ENCODE data around the gene DCST1. TPM values are rescaled to one million over a fixed set of nuclear protein-coding genes. Genes with fewer than 3 reads are reported as not detected.
A peak's percentile ranks its signal among the peaks of the same experiment; 100 is the strongest.

The DCST1 gene
- polyA plus RNA-seq, 3 donors, result 0.05 TPM; not detected in 2

DNA sequence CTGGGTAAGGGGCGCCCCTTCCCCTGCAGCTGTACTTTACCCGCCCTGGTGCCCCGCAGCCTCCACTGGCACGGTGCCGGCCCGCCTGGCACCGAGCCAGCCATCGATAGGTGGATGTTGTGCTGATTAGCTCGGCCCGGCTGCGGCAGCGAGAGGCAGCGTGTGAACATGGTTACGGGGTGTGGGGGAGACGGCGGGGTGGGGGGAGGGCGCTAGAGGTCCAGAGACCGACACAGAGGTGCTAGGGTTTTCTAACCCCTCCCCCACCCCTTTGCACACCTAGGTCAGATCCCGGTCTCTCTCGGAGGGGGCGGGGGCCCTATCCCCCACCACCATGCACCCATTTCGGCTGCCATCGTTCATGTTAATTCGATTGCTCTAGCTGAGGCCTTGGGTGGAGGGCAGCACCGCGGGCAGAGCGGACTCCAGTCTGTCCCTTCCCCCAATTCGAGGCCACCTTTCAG is 36.6 kb downstream of the DCST1 start:
- Mint-ChIP-seq H3K27ac (no peak overlapping the region), H3K36me3 (peaks cover 34 to 36% of the 10 kb centered on the region in 2 donors), H3K9me3 (peaks cover 0 to 2% (median 0%) of the 10 kb centered on the region in 7 donors), H3K4me1 (peaks cover 27% of the 10 kb centered on the region), H3K4me3 (peak overlapping the region; percentile 60 to 90), H3K27me3 (ENCODE audit: low read depth in 3 of 3) (peaks cover 11 to 20% (median 16%) of the 10 kb centered on the region in 3 donors)
- Histone ChIP-seq H3K4me3 (replicated peaks in 1 of 3; ENCODE audit: low read depth in 2 of 3, low read length in 3 of 3) (peak overlapping the region in 1 of 3 experiments; percentile 75), H4K20me1 (ENCODE audit: insufficient read depth, low read length) (peaks cover 25% of the 10 kb centered on the region), H3K79me2 (ENCODE audit: insufficient read depth, low read length) (peaks cover 1% of the 10 kb centered on the region), H3K9ac (ENCODE audit: insufficient read depth, low read length, poor library complexity, severe bottlenecking) (no peak overlapping the region), H3K9me3 (replicated peaks in 1 of 2; ENCODE audit: control insufficient read depth in 1 of 2, insufficient read depth in 1 of 2, low read length in 2 of 2) (no peaks in the 10 kb centered on the region), H3K4me1 (ENCODE audit: control insufficient read depth in 1 of 2, insufficient read depth in 2 of 2, low read length in 2 of 2) (peaks cover 27 to 34% of the 10 kb centered on the region in 2 donors), H2AFZ (ENCODE audit: insufficient read depth, low read depth, low read length, poor library complexity, severe bottlenecking) (no peak overlapping the region), H3K4me2 (replicated peaks; ENCODE audit: extremely low read depth, low read length, poor library complexity, severe bottlenecking) (peak overlapping the region; percentile 95), H3K27ac (ENCODE audit: low read depth in 1 of 2, low read length in 2 of 2) (no peak overlapping the region), H3K36me3 (replicated peaks in 1 of 2; ENCODE audit: control insufficient read depth in 1 of 2, insufficient read depth in 2 of 2, low read length in 2 of 2) (peaks cover 5 to 32% of the 10 kb centered on the region in 2 donors), H3K27me3 (ENCODE audit: control insufficient read depth in 2 of 2, insufficient read depth in 2 of 2, low read length in 2 of 2) (peaks cover 0 to 15% of the 10 kb centered on the region in 2 donors)
- intact Hi-C loops (cut with micrococcal nuclease), result no loop called here
- no peak for DNase-seq
- WGBS (ENCODE audit: insufficient coverage), result 45% methylated on average over 15 of the region's 28 CpGs
- TF ChIP-seq, protein P1, sequence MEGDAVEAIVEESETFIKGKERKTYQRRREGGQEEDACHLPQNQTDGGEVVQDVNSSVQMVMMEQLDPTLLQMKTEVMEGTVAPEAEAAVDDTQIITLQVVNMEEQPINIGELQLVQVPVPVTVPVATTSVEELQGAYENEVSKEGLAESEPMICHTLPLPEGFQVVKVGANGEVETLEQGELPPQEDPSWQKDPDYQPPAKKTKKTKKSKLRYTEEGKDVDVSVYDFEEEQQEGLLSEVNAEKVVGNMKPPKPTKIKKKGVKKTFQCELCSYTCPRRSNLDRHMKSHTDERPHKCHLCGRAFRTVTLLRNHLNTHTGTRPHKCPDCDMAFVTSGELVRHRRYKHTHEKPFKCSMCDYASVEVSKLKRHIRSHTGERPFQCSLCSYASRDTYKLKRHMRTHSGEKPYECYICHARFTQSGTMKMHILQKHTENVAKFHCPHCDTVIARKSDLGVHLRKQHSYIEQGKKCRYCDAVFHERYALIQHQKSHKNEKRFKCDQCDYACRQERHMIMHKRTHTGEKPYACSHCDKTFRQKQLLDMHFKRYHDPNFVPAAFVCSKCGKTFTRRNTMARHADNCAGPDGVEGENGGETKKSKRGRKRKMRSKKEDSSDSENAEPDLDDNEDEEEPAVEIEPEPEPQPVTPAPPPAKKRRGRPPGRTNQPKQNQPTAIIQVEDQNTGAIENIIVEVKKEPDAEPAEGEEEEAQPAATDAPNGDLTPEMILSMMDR (IDR thresholded peaks at IDR 0.05), result no peak

DNA sequence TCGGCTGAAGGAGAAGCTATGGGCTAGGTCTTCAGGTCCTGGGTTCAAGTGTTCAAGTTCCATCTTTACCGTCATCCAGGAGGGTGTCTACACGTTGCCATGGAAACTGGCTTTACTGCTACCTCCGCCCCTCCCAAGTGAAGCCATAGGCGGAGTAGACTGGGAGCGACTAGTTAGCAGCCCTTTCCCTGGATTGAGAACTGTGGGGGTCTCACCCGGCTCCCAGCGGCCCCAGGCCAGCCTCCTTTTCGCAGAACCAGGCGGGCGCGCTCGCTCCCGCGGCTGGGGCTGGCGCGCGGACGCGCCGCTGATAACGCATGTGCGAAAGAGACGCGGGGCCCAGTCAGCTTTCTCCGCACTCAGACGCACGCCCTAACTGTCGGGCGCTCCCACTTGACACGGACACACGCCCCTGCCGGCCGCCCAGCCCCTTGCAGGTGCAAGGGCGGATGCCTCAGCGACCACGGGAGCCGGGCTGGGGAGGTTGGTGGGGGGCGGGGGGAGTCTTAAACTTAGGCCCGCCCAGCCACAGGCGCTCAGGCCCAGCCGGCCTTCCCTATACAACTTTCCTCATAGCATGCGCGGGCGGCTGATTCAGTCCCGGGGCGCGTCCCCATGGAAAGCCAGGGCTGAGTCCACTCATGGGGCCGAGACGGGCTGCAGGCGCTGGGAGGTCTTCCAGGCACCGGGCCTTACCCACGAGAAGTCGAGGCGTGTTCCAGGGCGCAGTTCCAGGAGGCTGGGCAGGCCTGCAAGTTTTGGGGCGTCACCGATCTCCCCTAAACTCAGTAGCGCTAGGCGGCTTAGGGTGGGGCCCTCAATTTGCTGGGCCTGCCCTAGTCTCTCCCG is 37.3 kb downstream of the DCST1 start:
- intact Hi-C loops (cut with micrococcal nuclease), result no loop called here

More for the DNA sequence above, 37.3 kb downstream of the DCST1 start:
- Histone ChIP-seq H4K20me1 (ENCODE audit: insufficient read depth, low read length) (peaks cover 21% of the 10 kb centered on the region), H3K27me3 (ENCODE audit: control insufficient read depth in 2 of 2, insufficient read depth in 2 of 2, low read length in 2 of 2) (peaks cover 0 to 15% of the 10 kb centered on the region in 2 donors), H3K79me2 (ENCODE audit: insufficient read depth, low read length) (no peaks in the 10 kb centered on the region), H3K4me3 (replicated peaks in 1 of 3; ENCODE audit: low read depth in 2 of 3, low read length in 3 of 3) (peak overlapping the region; percentile 15 to 75 (median 36)), H3K4me1 (ENCODE audit: control insufficient read depth in 1 of 2, insufficient read depth in 2 of 2, low read length in 2 of 2) (peaks cover 27 to 34% of the 10 kb centered on the region in 2 donors), H3K27ac (ENCODE audit: low read depth in 1 of 2, low read length in 2 of 2) (no peak overlapping the region), H2AFZ (ENCODE audit: insufficient read depth, low read depth, low read length, poor library complexity, severe bottlenecking) (peak overlapping the region; percentile 78), H3K36me3 (replicated peaks in 1 of 2; ENCODE audit: control insufficient read depth in 1 of 2, insufficient read depth in 2 of 2, low read length in 2 of 2) (peaks cover 5 to 32% of the 10 kb centered on the region in 2 donors), H3K4me2 (replicated peaks; ENCODE audit: extremely low read depth, low read length, poor library complexity, severe bottlenecking) (peak overlapping the region; percentile 95), H3K9me3 (replicated peaks in 1 of 2; ENCODE audit: control insufficient read depth in 1 of 2, insufficient read depth in 1 of 2, low read length in 2 of 2) (no peaks in the 10 kb centered on the region), H3K9ac (ENCODE audit: insufficient read depth, low read length, poor library complexity, severe bottlenecking) (peak overlapping the region; percentile 40)
- H3K36me3 Mint-ChIP-seq, result peaks cover 34 to 36% of the 10 kb centered on the region in 2 donors
- H3K9me3 Mint-ChIP-seq, result peaks cover 0 to 2% (median 0%) of the 10 kb centered on the region in 7 donors
- peak; percentile 64 to 79 (median 69) for DNase-seq
- H3K27me3 Mint-ChIP-seq (ENCODE audit: low read depth in 3 of 3), result peaks cover 11 to 24% (median 18%) of the 10 kb centered on the region in 3 donors
- peak overlapping the region; percentile 60 to 90 for H3K4me3 Mint-ChIP-seq
- WGBS (ENCODE audit: insufficient coverage), result 6% methylated on average over 54 of the region's 61 CpGs
- TF ChIP-seq, protein P1 (IDR thresholded peaks at IDR 0.05), result peak; percentile 62
- H3K27ac Mint-ChIP-seq, result peak overlapping the region in 2 of 7 donors; percentile 54 to 81
- H3K4me1 Mint-ChIP-seq, result peaks cover 27% of the 10 kb centered on the region

All from CD14-positive monocyte (primary cell).